8988T (cell line): ENCODE results near the gene MIPEP.
"Not testable (repeated sequence)": the region's sequence is repeated elsewhere in the genome, so short reads cannot be mapped to it uniquely, and the experiment has no call there.

Experiments used
- DNase-seq: peaks from one replicate; pipeline ENCODE4 v3.0.0; 2011

Gene MIPEP

DNA sequence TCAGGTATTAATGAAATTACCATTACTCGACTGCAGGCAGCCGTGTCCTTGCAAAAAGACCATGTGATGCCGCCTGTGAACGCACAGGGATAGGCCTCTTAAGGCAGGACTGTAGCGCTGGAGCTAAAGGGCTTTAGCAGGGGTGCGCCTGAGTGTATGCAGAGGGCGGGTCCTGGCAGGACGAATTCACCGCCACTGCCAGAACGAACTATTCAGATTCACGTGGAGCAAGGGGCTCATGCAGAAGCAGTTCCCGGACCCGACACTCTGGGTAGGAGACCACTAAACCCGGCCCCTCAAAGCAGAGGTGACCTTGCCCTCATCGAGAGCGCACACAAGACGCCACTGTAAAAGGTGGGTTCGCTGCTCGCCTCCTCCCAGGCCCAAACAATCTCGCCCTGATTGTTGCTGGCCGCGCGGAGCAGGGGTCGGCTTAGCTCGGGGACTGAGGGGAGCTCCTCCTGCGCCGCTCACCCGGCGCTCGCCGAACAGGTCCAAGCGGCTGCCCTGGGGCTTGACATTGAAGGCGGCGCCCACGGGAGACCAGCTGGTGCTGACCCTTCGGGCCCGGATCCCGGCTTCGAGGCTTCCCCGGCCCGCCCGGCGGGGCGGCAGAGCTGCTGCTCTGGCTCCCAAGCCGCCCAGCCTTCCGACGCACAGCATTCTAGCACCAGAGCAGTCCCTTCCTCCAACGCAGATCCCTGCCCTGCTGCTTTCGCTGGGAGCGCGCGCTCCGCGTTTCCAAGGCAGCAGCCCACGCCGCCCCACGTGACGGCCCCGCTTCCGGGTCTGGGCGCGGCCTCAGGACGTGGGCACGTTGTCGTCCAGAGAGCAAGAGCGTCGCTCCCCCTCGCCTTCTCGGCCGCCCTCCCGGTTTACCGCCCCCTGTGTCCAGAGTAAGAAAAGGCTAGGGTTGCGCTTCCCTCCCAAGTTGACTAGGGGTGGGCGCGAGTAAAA, at the start of gene MIPEP:
Gene MIPEP, minus strand, starts transcription at position 743 of the 957 bp plus-strand sequence. Its CDS starts 80 bp downstream, at position 663.
- peak; percentile 75 for DNase-seq

DNA sequence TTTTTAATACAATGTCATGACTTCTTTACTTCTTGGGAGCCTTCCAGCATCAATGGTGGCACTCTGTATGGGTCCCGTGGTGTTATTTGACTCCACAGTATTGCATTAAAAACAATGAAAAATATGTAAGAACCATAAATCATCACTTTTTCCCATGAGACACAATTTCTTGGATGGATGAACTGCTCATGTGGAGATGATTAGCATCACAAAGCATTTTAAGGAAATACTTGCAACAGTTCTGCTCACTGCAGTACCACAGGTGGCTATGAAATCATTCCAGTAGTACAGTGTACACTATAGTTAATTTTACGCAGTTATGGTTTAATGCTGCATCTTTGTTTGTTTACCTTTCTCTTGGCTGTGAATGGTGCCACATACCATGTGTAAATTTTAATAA, 45.3 kb upstream of the MIPEP start:
- DNase-seq: no peak

DNA sequence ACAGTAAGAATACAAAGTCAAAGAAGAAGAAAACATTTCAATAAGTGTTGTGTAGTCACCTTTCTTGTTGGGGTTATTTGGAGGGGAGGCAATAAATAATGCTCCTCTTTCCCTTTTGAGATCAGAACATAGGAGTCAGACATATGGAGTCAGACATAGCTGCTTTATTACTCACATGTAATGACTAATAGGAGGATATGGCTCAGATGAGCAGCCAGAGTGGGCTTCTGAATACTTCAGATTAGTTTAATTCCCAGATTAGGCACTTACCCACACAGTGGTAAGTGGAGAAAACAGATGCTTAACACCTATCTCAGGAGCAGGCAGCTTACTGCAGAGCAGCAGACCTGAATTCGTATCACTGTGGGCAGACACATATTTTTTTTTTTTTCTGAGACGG, 39.8 kb upstream of the MIPEP start:
- no peak for DNase-seq

DNA sequence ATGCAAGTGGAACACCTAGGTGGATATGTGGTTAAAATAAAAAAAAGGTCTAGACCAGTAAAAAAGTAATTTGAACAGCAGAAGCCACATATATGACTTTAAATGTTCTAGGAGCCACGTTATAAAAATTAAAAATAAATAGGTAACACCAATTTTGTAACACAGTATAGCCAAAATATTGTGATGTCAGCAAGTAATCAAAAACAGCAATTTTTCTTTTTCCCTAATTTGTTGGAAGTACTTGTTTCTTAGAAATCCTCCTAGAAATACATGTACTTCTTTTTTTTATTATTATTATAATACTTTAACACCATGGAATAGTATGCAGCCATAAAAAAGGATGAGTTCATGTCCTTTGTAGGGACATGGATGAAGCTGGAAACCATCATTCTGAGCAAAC, 33.8 kb upstream of the MIPEP start:
- DNase-seq: no peak

DNA sequence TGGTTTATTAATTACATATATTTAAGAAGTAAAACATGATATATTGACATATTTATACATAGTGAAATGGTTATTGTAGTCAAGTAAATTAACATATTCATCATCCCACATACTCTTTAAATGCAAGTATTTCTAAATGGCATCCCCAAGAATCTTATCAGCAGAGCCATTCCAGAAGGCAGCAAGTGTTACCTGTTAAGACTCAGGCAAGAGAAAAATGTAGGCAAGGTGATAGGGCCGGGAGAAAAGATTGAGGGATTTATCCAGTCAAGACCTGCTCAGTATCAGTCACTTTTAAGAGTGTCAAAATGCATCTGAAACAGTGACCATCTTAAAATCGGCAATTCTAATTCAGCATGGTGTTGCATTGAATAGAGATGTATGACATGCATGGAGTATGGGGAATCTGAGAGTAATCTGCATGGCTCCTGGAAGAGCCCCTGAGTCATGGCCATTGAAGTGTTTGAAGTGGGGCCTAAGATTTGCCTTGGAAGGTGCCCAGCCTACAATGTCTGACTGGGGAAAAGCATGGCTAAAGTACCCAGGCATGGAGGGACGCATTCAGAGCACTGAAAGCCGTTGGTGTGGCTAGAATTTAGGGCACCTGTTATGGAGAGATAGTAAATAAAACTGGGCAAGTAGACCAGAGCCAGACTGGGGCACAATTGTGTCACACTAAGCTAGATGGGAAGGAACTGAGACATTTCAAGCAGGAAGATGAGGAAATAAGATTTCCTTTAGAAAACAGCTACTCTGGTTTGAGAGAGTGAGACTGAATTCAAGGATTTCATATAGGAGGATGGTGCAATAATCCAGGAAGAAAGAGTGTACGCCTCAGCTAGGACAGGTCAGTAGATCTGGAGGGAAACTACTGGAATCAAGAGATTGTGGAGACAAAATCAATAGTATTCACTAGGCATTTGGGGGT, 33.1 kb upstream of the MIPEP start:
- DNase-seq: no peak

DNA sequence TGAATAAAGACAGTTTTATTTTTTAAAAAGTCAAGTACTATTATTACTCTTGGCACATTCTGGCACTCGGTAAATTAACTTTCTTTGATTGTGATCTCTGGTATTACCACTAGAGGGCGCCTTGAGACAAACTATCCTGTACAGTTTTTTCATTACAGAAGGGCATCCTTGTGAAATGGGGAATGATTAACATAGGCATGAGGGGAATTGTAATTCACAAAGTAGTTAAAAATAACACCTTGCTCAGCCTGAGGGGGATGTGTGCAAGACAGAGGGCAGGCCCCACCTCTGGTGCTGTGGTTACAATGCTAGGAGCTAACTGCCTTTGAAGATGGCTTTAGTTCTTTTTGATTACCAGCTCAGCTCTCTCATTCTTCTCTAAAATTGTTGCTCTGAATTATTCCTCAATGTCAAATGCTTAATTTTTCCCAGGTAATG, 32.3 kb upstream of the MIPEP start:
- DNase-seq: no peak

DNA sequence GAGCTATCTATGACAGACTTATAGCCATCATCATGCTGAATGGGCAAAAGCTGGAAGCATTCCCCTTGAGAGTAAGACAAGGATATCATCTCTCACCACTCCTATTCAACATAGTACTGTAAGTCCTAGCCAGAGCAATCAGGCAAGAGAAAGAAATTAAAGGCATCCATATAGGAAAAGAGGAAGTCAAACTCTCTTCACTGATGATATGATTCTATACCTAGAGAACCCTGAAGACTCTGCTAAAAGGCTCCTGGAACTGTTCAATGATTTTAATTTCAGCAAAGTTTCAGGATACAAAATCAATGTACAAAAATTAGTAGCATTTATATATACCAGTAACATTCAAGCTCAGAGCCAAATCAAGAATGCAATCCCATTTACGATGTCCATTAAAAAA, 29.8 kb upstream of the MIPEP start:
- no peak for DNase-seq

DNA sequence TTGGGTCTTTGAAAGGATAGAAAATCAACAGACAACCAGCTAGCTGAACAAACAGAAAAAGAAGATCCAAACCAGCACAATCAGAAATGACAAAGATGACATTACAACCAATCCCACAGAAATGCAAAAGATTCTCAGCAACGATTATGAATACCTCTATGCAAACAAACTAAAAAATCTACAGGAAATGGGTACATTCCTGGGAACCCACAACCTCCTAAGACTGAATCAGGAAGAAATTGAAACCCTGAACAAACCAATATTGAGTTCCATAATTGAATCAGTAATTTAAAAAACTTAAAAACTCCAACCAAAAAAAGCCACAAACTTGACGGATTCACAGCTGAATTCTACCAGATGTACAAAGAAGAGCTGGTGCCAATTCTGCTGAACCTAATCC, 29.0 kb upstream of the MIPEP start:
- DNase-seq: no peak

DNA sequence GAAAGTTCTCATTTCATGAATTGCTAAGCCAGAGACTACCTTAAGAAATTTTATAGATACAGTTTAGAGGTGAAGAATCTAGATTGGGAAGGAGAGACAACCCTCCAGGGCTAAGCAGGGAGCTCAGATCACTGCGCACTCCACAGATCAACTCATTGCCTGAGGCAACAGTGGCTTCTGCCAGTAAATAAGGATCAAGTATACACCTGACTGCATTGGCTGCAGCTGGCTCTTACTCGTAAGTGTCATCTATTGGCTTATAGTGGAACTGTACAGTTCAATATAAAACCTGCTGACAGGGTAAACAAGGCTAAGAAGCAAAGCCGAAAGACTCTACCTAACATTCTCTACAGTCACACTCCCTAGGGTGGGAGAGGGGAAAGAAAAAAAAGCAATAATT, 26.1 kb upstream of the MIPEP start:
- no peak for DNase-seq

DNA sequence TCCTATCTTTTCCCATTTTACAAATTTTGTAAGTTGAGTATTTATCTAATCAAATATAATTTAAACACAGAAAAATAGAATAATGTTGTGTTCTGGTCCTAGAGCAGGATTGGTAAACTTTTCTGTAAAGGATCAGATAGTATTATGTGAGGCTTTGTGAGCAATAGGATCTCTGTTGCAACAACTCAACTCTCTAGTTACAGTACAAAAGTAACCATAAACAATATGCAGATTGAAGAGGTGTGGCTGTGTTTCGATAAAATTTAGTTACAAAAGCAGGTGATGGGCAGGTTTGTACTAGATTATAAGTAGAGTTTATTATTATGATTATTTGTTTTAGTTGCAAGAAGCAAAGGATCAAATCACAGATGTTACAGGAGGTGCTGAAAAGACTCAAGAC, 23.3 kb upstream of the MIPEP start:
- no peak for DNase-seq

DNA sequence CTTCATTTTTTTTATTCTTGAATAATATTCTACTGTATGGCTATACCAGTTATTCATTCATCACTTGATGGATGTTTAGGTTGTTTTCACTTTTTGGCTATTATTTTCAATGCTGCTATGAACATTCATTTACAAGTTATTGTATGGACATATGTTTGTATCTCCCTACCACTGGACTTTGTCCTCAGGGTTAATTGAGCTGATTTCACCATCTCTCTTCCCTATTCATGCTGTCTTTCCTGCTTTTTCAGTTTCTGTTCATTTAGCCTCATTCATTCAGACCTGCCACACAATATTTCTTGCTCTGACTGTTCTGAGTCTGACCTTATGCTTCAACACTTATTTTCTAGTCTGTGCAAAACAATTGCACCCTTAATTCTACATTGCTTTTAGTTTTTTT, 20.4 kb upstream of the MIPEP start:
- DNase-seq: no peak

DNA sequence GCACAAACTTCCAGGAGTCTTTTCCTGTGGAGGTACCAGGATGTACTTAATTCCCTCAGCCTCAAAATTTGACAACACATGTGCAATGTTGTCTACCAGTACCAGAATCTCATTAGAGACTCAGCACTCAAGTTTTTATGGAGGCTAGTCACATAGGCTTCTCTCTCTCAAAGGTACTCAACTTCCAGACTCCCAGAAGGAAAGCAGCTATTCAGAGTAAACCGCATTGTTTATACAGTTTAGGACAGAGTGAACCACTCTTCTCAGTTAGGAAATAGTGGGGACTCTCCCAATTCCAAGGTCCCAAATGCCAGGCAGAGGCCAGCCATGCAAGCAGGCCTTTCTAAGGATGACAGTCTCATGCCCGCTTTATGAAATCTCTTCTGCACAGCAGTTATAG, 16.6 kb upstream of the MIPEP start:
- no peak for DNase-seq

DNA sequence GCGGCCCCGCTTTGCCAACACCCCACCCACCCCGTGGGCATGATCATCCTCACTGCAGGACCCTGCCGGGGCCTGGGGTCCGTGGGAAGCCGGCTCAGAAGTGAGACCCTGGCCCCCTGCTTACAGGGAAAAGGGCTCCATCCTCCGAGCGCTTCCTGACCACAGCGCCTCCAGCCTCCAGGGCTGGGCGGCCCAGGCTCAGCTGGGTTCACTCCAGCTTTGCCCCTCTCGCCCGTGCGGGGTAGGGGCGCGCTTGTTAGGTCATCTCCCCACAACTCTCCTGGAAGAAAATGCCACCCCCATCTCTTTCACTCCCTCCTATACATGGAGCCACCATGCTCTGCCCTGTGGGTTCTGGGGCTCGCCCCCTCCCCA, 14.7 kb upstream of the MIPEP start:
- no peak for DNase-seq

DNA sequence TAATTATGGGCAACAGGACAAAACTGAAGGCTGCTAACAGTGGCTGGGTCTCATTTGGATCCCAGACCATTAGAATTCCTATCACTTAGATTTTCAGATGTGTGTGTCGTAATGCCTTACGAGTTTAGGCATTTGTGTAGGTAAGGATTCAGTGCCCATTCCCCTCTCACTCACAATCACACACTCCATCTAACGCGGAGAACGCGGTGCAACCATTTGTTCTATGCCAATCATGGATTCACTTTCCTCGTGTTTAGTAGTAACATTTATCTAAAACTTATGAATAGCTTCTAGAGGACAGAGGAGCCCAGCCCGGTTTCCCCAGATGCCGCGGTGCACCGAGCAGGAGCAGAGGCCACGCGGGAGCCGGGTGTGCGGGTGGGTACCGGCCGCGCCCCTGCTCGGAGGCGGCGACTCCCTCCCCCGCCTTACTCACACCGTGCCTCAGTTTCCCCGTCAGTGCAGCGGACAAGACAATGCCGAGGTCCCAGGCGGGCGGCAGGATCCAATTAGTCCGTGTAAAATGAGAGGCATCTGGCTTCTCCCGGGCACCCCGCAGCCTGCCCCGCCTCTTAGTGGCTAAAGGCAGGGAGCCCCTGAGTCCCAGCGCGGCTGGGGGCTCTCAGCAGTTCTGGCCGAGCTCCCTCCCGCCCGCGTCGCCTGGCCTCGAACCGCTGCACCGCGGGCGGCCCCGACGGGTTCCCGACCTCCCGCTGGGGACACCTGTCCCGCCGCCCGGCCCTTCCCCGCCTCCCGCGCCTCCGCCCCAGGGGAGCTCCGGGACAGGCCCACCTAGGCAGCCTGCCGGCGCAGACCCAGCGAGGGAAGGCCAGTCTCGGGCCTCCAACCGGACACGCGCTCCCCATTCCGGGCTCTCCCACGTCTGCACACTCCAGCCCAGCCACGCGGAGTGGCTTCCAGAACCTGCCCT, 14.0 kb upstream of the MIPEP start:
- no peak for DNase-seq

DNA sequence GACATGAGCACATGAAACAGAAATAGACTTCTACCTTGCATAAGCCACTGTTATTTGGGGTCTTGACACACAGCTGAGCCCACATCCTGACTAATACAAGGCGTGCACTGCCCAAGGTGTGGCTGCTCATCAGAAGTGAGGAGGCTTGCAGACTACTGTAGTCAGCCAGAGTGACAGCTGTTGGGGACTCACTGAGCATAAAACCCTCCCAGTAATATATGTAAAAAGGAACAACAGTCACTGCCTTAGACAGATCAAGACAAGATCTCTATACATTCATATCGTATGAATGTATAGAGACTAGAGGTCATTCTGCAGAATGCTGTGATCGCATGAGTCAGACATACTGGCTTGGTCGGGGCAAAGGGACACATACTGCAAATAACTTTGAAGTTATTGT, 12.2 kb upstream of the MIPEP start:
- peak; percentile 55 for DNase-seq

DNA sequence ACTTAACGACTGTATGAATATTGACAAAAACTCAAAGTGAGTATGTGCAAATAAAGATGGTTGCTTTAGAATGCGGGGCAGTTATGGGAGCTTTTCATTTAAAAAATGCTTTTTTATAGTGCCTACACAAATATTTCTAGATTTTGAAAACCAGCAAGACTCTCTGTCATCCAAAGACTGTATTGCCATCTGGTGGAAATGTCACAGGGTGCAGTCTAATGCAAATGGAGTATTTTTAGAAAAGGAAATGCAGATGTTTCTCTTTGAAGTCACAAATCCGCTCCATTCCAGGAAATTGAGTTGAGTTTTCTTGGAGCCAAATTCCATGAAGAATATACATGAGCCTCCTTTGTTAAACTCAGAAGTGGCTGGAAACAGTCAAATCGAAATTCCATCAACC, 10.4 kb upstream of the MIPEP start:
- DNase-seq: no peak

DNA sequence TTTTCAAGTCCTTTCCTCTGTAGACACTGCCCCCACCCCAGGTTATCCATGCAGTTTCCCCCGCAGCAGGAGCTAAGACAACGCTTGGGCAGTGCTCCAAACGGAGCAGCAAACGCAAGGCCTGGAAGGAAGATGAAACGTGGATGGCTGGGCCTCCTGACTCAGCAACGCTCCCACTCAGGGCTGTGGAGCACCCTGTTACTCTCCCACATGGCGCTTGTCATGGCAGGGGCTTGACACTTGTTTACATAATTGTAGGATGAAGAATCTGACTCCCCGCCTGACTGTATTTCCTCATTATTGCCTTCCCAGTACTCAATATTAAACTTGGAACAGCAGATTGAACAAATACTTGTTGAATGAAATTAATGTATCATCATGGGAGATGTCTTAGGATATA, 8.9 kb upstream of the MIPEP start:
- no peak for DNase-seq

DNA sequence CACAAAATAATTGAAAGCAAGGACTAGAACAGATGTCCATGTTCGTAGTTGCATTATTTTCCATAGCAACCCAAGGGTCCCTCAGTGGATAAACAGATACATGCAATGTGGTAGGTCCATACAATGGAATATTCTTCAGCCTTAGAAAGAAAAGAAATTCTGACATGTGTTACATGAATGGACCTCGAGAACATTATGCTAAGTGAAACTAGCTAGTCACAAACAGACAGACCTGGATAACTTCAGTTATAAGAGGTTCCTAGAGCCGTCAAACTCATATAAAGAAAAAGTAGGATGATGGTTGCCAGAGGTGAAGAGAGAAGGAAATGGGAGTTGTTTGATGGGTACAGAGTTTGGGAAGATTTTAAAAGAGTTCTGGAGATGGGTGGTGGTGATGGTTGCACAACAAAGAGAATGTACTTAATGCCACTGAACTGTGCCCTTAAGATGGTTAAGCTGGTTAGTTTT, 8.3 kb upstream of the MIPEP start, which contains the start of gene C1QTNF9B:
Gene C1QTNF9B, minus strand, starts transcription at position 51 of the 468 bp plus-strand sequence.
- DNase-seq: not testable (repeated sequence)

DNA sequence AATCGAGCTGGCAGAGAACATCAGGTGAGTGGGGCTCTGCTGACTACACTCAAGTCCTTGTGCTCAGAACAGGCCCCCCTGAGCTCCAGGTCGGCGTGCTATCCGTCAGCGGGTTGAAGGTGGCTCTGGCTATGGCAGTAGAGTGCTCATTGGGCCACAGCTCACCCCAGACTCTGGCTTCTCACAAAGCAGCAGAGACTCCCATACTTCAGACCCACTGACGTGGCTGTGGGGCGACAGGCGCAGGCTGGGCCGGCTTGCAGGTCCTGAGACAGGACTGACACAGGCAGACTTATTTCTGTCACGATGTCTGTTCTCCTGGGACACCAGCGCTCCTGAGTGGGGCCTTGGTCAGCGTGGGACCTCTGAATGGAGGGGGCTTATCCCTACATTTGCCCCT, 5.5 kb upstream of the MIPEP start:
- not testable (repeated sequence) for DNase-seq

DNA sequence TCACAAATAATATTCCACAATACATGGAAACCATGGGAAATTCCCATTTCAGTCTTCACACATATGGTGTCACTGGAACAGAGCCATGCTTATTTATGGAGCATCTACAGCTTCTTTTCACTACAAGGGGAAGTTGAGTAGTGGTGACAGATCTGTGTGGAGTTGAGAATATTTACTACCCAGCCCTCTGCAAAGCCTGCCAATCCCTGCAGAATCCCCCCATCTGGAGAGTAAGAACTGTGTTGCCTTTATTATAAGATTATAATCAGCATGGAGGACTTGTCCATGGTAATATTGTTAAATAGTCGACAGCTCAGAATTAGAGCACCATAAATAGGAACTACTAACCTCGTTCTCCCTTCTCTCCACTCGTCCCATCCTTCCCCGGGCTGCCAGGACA, 4.6 kb upstream of the MIPEP start:
- not testable (repeated sequence) for DNase-seq

DNA sequence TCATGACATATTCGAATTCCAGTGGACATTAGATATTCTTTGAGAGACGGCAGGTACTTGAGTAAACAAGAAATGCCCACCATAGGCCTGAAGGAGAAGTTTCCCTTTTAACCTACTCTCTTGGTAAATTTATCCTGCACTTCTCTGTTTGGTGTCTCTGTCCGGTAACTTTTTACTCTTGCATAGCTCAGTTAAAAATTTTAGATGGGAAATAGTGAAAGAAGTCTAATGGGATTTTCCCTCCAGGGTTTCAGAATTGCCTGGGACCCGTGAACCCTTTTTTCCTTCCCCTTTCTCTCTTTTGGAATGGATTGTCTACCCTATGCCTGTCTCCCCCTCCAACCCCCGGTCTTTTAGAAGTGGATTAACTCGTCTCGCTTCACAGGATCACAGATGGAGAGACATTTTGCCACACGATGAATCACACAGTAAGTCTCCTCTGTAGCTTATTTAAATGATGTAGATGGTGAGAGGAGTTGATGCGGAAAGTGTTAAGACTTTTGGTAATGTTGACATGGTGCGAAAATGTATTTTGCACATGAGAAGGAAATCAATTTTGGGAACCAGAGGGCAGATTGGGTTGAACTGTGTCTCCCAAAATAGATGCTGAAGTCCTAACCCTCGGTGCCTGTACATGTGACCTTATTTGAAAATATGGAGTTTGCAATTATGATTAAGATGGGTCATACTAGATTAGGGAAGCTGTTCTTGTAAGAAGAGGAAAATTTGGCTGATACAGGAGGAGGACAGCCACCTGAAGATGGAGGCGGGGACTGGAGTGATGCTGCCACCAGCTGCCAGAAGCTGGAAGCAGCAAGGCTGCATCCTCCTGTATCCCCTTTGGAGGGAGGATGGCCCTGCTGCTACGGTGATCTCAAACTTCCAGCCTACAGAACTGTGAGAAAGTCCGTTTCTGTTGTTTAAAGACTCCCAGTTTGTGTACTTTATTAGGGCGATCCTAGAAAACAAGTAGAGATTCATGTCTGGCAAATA, 711 bp upstream of the MIPEP start:
- DNase-seq: no peak
